ENCODE data around the gene RNLS. TPM values are rescaled to one million over a fixed set of nuclear protein-coding genes. Genes with fewer than 3 reads are reported as not detected.
"Not testable (repeated sequence)": the region's sequence is repeated elsewhere in the genome, so short reads cannot be mapped to it uniquely, and the experiment has no call there.

The RNLS gene
- total RNA-seq, 1 donor from 2014 or later = 4.4 TPM

GRCh38 chr10:88370713-88371112, 212.4 kb downstream of the RNLS start:
- Mint-ChIP-seq H3K9me3 (ENCODE audit: unreplicated experiment) (peaks cover 2% of the 10 kb centered on the region), H3K27ac (ENCODE audit: unreplicated experiment) (no peak overlapping the region), H3K36me3 (ENCODE audit: unreplicated experiment) (no peaks in the 10 kb centered on the region), H3K4me3 (ENCODE audit: unreplicated experiment) (no peak overlapping the region), H3K27me3 (ENCODE audit: unreplicated experiment) (peaks cover 1% of the 10 kb centered on the region), H3K4me1 (ENCODE audit: low read depth, unreplicated experiment) (peaks cover 11% of the 10 kb centered on the region)
- no peak for TF ChIP-seq CTCF (IDR thresholded peaks at IDR 0.05; ENCODE audit: partially characterized antibody, unreplicated experiment)
- no peak for DNase-seq

- Mint-ChIP-seq H3K4me1 (ENCODE audit: low read depth, unreplicated experiment) (no peaks in the 10 kb centered on the region), H3K36me3 (ENCODE audit: unreplicated experiment) (no peaks in the 10 kb centered on the region), H3K9me3 (ENCODE audit: unreplicated experiment) (peaks cover 2% of the 10 kb centered on the region), H3K4me3 (ENCODE audit: unreplicated experiment) (no peak overlapping the region), H3K27ac (ENCODE audit: unreplicated experiment) (no peak overlapping the region), H3K27me3 (ENCODE audit: unreplicated experiment) (no peaks in the 10 kb centered on the region)
- no peak for TF ChIP-seq CTCF (IDR thresholded peaks at IDR 0.05; ENCODE audit: partially characterized antibody, unreplicated experiment)
- DNase-seq = no peak
Observed at GRCh38 chr10:88366772-88367171, 216.3 kb downstream of the RNLS start.

GRCh38 chr10:88361995-88362807, 220.9 kb downstream of the RNLS start:
- no peaks in the 10 kb centered on the region for H3K36me3 Mint-ChIP-seq (ENCODE audit: unreplicated experiment)
- H3K27ac Mint-ChIP-seq (ENCODE audit: unreplicated experiment) = no peak overlapping the region
- no peak overlapping the region for H3K4me3 Mint-ChIP-seq (ENCODE audit: unreplicated experiment)
- no peaks in the 10 kb centered on the region for H3K9me3 Mint-ChIP-seq (ENCODE audit: unreplicated experiment)
- TF ChIP-seq CTCF (IDR thresholded peaks at IDR 0.05; ENCODE audit: partially characterized antibody, unreplicated experiment) = no peak
- no peaks in the 10 kb centered on the region for H3K27me3 Mint-ChIP-seq (ENCODE audit: unreplicated experiment)
- no peaks in the 10 kb centered on the region for H3K4me1 Mint-ChIP-seq (ENCODE audit: low read depth, unreplicated experiment)
- DNase-seq = no peak

- Mint-ChIP-seq H3K4me1 (ENCODE audit: low read depth, unreplicated experiment) (no peaks in the 10 kb centered on the region), H3K9me3 (ENCODE audit: unreplicated experiment) (no peaks in the 10 kb centered on the region), H3K36me3 (ENCODE audit: unreplicated experiment) (no peaks in the 10 kb centered on the region), H3K27ac (ENCODE audit: unreplicated experiment) (no peak overlapping the region), H3K27me3 (ENCODE audit: unreplicated experiment) (no peaks in the 10 kb centered on the region), H3K4me3 (ENCODE audit: unreplicated experiment) (no peak overlapping the region)
- no peak for TF ChIP-seq CTCF (IDR thresholded peaks at IDR 0.05; ENCODE audit: partially characterized antibody, unreplicated experiment)
- no peak for DNase-seq
Observed at GRCh38 chr10:88361494-88361893, 221.6 kb downstream of the RNLS start.

GRCh38 chr10:88355750-88356149, 227.4 kb downstream of the RNLS start:
- H3K4me3 Mint-ChIP-seq (ENCODE audit: unreplicated experiment); H3K36me3 Mint-ChIP-seq (ENCODE audit: unreplicated experiment); DNase-seq; H3K4me1 Mint-ChIP-seq (ENCODE audit: low read depth, unreplicated experiment); H3K27me3 Mint-ChIP-seq (ENCODE audit: unreplicated experiment); H3K9me3 Mint-ChIP-seq (ENCODE audit: unreplicated experiment); H3K27ac Mint-ChIP-seq (ENCODE audit: unreplicated experiment): not testable (repeated sequence)
